GM19438 (cell line): ENCODE results near the gene ZNF618.

ENCODE experiments used
- ATAC-seq: cut with Tn5 transposase; IDR thresholded peaks from one replicate; pipeline ENCODE4 v1.9.1; 2021; ENCODE audit warnings: low read depth; ENCODE audit not compliant: unreplicated experiment

Gene ZNF618

GRCh38 chr9:114088571-114089170 lies 212.6 kb downstream of the ZNF618 start:
- no peak for ATAC-seq

DNA sequence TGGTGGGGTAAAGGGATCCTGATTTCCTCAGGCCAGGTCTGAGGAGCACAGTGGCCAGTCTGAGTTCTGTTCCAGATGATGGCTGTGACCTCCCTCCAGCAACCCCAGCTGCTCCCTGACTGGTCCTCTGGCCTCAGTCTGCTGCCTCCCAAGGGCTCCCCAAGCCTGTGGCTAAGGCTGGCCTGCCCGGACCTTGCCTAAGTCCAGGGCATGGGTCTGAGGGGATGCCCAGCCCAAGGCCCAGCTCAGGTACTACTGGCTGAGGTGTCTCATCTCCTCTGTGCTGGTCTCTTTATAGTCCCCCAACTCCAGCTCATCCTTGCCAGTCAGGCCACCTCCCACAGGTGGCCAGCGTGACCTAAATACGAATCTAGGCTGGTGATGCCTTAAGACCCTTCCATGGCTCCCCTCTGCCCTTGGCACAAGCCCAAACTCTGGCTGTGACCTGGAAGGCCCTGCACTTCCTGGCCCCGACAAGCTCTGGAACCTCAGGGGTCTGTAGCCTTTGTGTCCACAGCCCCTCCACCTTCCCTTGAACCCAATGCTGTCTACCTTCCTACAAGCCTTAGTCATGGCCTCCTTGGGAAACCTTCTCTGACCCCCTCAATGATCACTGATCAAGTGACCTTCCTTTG lies 213.2 kb downstream of the ZNF618 start:
- ATAC-seq: no peak

DNA sequence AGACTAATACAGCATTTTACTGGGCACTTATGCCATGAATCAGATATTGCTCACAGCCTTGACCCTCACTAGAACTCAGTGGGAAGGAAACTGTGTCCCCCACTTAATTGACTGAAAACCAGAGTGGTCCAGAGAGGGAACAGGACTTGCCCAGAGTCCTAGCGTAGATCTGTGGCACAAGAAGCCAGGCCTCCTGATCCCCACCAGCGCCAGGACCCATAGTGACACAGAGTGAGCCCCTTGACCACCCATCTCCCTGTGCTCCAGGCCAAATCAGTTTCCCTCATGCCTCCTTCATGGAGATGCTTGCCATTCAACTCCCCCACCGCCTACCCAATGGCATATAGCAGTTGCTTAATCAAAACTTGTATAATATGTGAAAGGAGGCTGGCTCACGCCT lies 214.7 kb downstream of the ZNF618 start:
- ATAC-seq: no peak

DNA sequence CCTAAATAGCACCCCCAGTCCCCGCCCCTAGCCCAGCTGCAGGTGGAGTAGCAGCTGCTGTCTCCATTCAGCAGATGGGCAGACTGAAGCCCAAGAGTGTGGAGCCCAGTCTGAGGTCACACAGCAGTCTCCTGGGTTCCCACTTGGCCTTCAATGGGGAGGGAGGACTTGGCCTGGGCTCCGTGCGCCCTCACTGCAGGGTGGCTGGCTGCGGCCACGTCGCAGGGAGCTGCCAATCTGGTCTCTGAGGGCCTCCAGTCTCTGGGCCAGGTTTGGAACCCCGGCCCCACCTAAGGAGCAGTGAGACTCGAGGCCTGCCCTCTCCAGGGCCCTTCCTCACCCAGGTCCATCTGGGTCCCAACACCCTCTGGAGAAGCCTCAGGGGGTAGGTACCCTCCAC lies 215.6 kb downstream of the ZNF618 start:
- no peak for ATAC-seq

DNA sequence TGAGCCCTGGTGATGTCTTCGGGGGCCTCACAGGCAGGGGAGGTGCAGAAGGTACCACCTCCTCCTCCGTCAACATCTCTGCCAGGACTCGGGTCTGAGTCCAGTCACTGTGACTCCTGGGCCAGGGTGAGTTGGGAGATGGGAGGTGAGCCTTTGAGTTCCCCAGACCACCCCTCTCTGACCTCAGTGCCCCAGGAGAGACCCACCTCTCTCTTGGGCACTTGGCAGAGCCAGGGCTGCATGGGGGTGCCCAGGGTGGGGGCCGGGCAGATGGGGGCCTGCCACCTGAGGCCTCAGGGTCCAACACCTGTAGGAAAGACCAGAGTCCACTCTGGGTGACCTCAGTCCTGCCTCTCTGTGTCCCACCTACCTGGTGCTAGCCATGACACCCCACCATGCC lies 216.2 kb downstream of the ZNF618 start:
- ATAC-seq: no peak

GRCh38 chr9:114093031-114093471 lies 216.9 kb downstream of the ZNF618 start:
- no peak for ATAC-seq

DNA sequence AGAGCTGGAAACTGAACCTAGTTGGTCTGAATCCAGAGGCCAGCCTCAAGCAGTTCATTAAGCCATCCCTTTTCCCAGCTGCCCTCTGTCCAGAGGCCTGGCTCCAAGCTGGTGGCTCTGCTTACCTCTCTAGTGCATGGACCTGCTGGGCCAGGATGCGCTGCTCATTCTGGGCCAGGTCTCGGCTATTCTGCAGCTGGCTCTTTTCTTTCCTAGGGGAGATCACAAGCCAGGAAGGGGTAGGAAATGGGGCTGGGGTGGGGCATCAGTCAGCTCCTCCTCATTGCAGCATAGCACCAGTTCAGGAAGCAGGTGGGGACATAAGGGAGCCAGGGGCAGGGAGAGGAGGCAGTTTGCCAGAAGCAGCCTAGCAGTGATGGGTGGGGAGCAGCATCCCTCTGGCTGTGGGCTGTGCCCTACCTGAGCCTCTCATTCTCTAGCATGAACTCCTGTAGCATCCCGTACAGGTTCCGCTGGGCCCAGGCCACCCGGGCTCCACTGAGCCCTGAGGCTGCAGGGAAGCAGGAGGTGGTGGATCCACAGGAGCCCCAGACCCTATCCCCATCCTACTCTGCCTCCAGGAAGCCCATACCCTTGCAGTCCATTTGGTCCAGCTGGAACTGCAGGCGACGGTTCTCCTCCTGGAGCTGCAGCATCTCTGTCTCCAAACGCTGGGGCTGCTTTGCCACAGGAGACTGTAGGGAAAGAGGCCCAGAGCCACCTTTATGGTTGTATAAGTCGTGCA lies 217.8 kb downstream of the ZNF618 start:
- ATAC-seq: no peak

DNA sequence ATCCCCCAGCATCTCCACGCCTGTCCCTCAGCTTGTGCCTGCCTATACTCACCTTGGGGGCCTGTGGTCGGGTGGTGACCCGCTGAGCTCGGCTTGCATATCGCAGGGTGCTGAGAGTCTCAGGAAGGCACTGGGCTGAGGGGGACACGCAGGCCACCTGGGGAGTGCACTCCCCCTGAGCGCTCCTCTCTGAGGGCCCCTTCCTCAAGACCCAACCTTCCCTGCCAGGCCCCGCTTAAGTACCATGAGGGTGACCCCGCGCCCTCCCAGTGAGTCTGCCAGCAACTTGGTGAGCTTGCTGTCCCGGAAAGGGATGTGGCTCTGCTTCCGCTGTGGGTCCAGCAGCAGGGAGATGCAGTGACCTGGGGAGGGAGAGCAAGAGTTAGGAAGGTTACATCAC lies 218.9 kb downstream of the ZNF618 start:
- ATAC-seq: no peak

- no peak for ATAC-seq
Measured at GRCh38 chr9:114096041-114096511, 220.0 kb downstream of the ZNF618 start.

- no peak for ATAC-seq
Measured at GRCh38 chr9:114096866-114097612, 220.9 kb downstream of the ZNF618 start.

DNA sequence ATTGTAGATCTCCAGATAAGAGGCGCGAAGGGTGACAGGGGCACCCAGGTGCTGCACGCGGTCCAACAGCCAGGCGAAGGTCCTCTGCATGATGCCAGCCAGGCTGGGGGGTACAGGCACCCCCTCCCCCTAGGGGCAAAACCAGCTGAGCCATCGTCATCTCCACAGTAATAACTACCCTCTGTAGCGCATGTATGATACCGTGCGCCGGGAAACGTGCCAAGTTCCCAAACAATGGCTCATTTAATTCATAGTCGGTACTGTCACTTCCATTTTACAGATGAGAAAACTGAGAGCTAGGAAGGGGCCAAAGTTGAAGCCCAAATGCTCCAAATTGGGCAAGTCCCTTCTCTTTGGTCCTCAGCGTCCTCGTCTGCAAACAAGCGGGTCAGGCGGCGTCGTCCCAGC lies 221.5 kb downstream of the ZNF618 start:
- no peak for ATAC-seq

- no peak for ATAC-seq
Measured at GRCh38 chr9:114098021-114098935, 222.2 kb downstream of the ZNF618 start.

DNA sequence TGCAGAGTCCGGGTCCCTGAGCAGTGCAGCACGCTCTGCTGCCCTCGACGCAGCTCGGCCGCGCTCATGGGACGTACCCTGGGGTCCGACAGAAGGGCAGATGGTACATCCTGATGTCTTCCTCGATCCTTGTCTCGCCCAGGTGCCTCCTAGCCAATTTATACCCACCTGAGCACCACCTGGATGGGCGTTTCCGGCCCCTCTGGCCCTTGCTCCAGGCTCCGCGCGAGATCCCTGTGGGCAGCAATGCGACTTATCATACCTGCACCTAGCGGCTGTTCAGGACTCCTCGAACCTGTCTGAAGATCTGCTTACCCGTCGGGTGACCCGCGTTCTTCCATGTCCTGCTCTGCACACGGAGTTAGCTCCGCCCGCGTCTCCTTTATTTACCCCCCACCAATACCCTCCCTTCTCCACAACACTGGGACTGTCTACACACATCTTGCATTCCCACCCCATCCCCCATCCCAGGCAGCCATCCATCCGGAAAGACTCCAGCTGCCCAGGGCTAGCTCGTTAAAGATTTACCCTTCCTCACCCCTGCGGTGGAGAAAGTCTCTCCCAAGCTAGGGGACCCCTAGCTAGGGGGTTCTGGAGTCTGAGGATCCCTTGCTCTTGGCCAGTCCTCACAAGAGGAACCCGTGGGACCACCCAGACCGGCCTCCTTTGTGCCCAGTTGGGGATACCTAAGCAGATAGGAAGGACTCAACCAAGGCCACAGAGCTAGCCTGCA lies 223.0 kb downstream of the ZNF618 start, which contains the start of gene KIF12:
TSS of gene KIF12 (minus strand) at position 357 of the 733 bp plus-strand sequence. CDS start at position 341, 16 bp downstream.
- ATAC-seq: no peak

GRCh38 chr9:114099669-114100270 lies 223.7 kb downstream of the ZNF618 start:
- no peak for ATAC-seq

DNA sequence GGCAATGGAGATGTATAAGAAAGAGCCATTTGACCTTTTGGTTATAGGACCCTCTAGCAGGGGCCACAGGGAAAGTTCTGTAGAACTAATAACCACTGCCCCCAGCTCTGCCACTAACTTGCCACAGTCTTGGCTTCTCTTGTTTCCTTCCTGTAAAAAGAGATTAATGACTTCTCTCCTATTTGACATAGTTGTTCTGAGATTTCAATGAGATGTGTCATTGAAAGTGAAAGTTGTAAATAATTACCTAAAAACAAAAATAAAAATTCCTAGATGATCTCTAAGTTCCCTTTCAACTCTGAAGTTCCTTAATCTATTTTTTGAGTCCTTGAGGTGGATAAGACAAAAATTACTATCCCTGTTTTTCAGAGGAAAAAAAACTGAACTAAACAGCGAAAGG lies 224.4 kb downstream of the ZNF618 start:
- ATAC-seq: no peak

DNA sequence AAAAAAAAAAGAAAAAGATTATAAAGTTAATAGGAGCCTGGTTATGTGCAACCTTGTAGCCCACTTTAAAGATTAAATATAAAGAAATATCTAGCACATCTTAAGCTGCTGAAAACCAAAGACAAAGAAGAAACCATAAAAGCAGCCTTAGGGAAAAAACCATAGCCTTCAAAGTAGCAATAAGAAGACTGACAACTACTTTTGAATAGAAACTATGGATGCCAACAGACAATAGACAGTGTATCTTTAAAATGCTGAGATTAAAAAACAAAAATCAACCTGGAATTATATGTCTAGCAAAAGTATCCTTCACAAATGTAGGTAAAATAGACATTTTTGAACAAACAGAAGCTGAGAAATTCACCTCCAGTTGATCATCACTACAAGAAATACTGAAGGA lies 226.4 kb downstream of the ZNF618 start:
- no peak for ATAC-seq

DNA sequence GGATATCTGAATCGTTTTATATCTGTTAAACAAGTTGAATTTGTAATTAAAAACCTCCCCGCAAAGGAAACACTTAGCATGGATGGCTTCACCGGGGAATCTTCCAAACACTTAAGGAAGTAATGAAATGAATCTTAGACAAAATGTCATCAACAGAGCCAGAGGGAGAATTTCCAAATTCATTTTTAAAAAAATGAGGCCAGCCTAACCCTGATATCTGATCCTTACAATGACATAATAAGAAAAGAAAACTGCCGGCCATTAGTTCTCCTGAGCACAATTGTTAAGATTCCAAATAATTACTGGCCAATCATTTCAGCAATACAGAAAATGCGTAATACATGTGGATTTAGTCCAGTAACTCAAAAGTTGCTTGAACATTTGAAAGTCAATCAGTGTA lies 229.1 kb downstream of the ZNF618 start:
- ATAC-seq: no peak
